Ureter (tissue), 1 donor: ENCODE results near the gene MGLL. TPM values are rescaled to one million over a fixed set of nuclear protein-coding genes. Genes with fewer than 3 reads are reported as not detected.

Experiments
- DNase-seq: peaks from one replicate; pipeline ENCODE4 v3.0.0-alpha.2; 2020; ENCODE audit warnings: low spot score
- total RNA-seq: library from RNA; stranded (reverse); gene quantifications from one replicate; pipeline ENCODE4 v1.2.4, GENCODE V29; 2023
- donor health status: DM: yes; HTN: yes; CAD: no.

Gene MGLL
- total RNA-seq, 1 donor from 2014 or later, result 75.1 TPM

DNA sequence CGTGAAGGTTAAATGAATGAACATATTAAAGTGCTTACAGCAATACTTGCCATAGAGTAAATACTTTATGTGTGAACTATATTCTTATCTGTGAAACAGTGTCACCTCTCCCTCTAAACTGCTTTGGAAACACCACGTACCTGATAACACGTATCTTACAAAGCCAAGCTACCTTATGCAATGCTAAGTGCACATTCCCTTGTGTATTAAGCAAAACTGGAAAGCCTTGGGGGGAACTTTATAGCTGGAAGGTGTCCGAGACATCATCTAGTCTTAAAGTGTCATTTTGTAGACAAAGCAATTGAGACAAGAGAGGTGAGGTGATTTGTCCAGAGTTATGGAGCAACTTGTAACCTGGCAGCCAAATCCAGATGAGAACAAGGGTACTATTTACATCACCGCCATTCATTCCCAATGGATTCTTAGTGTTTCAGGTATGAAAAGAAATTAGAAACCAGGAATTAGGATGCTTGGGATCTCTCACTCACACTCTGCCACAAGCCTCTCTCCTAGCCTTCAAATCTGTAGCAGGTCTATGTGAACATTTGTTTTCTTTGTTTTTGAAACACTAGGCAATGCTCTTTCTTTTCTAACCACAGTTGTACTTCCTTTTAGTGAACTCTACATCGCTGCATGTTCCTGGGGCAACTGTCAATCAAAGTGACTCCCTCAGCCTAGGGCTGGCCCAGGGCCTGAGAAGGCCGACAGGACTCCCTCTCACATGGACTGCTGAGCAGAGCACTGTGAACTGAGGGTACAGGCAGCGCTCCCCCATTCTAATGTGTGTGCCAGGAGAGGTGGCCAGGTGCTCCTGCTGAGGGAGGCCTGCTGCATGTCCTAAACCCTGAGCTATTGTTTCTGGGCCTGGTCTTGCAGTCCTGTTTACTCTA, 13.9 kb upstream of the MGLL start:
- no peak for DNase-seq

DNA sequence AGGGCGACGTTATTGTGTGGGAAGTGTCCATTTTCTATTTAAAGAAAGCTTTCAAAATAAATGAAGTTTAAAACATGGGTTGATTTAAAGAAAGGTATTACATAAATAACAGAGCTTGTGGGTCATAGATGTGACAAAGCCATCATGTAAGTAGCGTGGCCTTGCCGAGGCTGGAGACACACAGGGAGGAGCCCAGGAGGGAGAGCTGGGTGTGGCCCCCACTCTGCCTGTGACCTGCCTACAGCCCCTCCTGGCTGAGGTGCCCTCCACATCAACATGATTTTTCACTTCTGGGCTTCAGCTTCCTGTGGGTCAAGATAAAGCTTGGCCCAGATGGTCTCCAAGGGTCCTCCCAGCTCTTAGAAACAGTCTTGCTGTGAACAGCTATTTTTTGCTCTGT, 12.5 kb upstream of the MGLL start:
- no peak for DNase-seq

DNA sequence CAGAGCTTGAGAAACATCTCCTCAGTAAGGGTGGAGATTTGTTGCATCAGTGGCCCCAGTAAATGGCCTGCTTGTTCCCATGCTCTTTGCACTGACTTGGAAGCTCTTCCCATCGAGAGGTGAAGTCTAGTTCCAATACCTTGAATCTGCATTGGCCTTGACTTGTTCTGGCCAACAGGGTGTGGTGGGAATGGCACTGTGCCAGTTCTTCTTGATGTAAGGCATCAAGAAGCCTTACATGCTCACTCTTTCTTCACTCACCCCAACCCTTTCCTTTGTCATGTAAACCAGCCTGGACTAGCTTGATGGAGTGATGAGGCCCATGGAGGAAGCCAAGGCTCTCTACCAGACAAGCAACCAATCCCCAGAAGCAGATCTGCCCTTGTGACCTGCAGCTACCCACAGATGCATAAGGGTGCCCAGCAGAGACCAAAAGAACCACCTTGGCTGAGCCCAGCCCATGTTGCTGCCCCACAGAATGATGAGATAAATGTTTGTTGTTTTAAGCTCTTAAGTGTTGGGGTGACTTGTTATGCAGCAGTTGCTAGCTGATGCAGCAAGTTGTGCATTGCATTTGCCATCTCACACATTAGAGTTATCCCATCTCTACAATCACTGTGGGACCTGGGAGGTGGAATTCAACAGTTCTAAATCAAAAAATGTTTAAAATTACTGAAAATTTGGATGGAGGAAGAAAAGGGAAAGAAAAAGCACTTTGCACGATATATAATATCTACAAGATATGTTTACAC, 11.1 kb upstream of the MGLL start:
- no peak for DNase-seq

DNA sequence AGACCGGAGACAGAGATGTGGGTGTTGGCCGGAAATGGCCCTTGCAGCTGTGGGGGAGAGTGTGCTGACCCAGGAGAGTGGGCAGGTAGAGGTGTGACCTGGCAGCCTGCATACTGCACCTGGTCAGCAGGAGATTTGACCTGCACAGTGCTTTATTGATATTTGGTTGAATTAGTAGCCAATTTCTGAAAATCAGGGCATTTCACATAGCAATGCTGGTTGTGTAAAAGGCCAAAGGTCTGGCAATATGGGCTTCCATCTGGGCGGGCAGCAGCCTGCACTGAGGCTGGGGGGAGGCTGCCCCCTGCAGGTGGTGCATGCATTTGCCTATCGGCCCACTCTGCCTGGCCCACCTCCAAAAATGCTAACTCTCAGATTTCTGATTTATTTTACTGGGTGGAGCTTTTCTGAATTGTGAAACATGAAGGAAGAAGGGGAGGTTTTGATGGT, 9.4 kb upstream of the MGLL start:
- no peak for DNase-seq

DNA sequence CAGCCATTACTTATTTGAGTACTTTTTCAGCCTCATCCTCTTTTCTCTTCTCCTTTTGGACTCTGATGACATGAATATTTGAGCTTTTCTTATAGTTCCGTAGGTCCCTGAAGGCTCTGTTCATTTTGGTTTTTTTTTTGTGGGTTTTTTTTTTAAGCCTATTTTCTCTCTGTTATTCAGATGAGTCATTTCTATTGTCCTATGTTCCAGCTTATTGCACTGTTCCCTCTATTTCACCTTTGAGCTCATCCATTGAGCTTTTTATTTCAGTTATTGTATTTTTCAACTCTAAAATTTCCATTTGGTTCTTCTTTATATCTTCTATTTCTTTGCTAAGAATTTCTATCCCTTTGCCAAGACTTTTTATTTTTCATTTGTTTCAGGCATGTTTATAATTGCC, 7.2 kb upstream of the MGLL start:
- DNase-seq, result no peak

DNA sequence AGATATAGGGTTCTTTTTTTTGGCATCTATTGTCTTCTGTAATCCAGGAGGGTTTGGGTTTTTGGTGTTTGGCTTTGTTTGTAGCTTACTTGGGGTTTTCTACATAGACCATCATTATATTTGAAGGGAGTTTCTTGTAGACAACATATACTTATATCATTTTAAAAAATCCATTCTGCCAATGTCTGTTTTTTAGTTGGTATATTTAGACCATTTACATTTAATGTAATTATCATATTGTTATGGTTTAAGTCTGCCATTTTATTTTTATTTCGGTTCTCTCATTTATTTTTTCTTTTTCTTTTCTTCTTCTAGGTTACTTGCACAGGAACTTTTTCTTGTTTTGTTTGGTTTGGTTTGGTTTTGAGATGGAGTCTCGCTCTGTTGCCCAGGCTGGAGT, 5.5 kb upstream of the MGLL start:
- no peak for DNase-seq

DNA sequence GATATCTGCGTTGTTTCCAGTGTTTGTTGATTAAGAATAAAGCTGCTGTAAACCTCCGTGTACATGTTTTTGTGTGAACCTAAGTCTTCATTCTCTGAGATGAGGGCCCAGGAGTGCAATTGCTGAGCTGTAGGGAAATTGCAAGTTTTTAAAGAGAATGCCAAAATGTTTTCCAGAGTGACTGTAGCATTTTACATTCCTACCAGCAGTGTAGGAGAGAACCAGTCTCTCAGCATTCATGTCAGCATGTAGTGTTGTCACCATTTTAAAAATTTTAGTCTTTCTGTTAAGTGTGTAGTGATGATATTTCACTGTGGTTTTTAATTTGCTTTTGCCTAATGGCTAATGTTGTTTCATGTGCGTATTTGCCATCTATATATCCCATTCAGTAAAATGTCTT, 3.4 kb upstream of the MGLL start:
- no peak for DNase-seq

DNA sequence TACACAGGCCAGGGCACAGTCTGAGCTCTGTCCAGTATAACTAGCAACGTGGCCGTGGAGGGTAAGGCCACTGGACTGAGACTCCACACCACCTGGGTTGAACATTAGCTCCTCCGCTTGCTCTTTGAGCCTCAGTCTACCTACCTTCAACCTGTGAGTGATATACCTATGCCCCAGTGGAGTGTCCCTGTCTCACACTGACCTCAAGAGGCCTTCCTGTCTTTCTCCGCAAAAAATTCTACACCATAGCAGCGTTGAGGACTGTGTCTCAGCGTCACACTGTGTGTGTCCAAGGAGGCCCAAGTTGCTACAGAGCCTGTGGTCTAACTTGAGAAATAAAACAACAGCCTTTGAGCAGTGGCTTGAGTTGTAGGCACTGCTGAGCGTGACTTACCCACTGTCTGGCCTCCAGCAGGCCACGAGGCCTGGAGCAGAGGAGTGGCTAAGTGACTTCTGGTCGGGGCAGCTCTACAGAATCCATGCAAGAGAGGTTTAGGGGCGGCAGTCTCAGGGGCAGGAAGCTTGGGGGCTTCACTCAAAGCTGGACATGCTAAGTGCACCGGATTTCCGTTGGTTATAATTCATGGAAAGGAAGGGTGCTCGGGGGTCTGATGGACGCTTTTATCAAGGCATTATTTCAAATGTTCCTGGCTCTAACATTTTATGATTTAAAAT, 2.0 kb upstream of the MGLL start:
- DNase-seq, result peak; percentile 35

DNA sequence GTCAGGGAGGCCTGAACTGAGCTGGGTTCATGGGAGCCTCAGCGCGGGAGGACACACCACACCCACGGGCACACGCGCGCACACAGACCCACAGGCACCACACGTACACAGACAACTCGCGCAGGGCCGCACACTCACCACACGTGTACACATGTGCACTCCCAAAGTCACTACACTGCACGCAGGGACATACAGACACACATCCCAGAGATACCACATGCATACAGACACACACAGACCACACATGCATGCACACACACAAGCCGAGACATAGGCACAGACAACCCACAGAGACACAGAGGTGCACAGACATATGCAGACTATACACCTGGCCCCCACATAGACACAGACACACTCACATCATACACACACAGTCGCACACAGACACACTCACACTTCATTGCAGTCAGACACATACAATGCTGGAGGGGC, 1.1 kb upstream of the MGLL start:
- DNase-seq, result no peak

DNA sequence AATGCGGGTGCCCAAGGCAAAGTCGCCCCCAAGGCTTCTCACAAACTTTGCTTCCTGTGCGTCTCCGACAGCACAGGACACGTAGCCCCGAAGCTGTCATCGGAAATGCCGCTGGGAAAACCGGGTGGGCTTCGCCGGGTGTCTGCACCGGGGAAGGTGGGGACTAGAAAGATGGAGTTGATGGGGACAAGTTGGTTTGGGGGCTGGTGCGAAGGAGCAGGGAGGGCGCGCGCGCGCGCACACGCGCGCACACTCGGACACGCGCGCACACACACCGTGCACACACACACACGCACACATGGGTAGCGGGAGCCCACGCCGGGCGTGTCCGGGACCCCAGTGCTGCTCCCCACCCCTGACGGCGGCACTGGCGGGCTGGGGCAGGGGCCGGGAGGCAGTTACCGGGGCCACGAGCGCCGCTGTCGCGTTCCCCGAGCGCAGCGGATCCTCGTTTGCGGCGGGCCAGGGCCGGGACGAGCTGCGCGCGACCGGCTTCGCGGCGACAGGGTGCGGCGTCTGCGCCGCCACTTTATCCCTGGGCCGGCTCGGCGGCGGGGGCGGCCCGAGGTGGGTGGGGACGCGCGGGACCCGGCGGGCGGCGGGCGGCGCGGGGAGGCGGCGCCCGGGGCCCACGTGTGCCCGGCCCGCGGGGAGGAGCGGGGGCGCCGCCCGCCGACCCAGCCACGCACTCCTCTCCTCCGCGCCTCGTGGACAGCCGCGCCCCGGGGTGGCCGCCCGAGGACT, 539 bp upstream of the MGLL start:
- DNase-seq, result peak; percentile 66

DNA sequence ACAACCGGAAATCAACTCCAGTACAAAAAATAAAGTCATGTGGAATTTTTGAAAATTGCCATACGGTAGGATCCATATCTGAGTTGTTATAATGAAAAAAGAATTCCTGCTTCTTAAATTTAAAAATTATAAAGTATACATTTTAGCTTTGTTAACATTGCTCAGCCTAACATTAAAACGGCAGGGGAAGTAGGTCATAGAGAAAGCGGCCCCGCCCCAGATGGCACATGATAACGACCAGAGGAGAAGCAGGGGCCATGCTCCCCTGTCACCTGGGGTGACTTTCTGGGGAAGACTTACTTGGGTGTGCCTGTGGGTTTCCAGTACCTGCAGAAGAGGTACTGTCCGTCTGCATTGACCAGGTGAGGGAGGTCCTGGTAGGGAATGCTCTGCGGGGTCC, 921 bp downstream of the MGLL start:
- DNase-seq, result no peak

DNA sequence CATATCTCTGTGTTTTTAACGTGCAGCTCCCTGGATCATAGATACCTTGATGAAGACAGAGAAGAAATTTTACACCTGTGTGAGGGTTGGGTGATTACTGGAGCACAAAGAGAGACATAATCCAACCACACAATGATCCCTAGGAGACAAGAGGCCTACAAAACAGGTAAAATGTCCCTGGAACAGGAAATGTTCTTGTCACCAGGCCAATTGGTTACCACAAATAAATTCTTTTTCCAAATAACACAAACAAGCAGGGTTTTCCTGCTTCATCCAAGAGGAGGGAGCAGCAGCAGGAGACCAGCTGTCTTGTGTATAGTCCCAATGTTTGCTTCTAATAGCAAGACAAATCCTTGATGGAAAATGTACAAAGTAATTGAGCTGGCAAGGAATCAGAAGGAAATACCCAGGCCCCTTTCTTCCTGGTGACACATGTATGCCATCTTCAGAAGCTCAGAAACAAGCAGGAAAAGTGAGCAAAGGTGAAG, 1.4 kb downstream of the MGLL start:
- DNase-seq, result no peak

DNA sequence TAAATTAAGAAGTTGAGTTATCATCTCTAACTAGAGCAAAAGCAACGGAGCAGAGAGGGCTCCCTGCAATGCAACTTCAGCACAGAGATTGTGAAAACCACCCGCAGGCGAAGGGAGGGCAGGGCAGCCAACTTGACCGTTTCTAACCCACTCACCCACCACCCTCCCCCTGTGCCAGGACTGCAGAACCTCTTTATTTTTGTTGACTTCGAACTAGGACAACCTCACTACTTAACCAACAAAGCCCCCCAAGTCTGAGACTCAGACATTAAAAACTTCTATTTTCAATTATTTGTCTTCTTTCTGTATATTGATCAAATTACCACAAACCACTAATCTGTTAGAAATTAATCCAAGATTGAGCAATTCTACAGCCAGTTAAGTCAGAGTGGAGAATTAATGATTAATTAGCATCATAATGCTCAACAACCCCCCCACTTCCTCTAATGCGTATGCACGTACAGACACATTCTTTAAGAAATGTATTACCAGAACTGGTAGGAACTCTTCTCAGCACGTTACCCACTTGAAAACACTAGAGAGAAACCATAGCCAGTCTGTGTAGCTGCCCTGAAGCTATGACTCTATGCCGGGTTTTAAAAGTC, 2.0 kb downstream of the MGLL start:
- DNase-seq, result peak; percentile 69

DNA sequence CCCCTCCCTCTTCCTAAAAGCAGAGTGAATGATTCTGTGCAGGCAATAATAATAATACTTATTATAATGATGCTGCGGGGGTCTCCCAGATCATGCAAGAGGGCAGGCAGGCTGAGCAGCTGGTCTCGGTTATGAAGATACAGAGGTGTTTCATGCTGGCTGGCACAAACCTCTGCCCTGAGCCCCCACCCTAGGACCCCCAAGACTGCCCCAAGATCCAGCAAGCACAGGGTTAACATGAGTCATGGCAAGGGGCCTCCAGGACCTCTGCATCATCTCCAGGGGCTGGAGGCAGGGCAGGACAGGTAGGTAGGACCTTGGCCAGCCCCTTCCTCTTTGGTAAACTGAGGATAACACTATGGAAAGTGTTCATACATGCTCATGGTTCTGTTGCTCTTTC, 2.7 kb downstream of the MGLL start:
- DNase-seq, result no peak

DNA sequence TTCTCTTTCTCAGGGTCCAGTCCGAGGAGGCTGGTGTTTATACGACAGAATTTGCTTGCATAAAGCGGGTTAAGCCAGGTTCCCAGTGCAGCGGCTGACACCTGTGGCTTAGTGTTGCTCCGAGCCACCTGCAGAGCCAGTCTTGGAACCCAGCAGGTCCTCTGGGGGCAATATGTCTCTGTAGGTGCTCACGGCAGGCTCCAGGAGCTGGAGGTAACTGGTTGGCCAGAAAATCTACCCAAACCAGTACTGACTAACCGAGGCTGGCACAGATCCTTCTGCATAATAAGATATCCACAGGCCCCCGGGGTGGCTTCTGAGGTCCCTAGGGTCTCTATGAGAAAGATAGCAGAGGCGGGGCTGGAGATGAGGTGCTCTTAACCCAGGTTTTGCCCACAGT, 3.2 kb downstream of the MGLL start:
- peak; percentile 52 for DNase-seq

DNA sequence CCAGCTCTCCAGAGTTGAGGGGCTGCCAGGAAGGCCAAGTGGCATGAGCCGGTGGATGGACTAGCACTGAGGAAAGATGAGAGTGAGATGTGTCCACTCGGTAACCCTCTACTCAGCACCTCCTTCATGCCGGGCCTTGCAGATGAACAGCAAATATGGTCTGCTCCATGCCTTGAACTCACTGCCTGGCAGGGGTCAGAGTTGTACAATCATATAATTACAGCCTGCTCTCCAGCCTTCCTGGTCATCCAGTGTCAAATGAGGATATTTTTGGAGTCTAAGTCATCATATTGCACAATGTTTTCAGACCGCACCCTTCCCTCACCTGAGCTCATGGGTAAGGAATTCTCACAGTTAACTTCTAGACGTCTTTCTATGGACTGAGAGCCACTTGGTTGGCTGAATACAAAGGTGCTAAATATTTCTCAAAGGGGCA, 4.9 kb downstream of the MGLL start:
- peak; percentile 61 for DNase-seq

DNA sequence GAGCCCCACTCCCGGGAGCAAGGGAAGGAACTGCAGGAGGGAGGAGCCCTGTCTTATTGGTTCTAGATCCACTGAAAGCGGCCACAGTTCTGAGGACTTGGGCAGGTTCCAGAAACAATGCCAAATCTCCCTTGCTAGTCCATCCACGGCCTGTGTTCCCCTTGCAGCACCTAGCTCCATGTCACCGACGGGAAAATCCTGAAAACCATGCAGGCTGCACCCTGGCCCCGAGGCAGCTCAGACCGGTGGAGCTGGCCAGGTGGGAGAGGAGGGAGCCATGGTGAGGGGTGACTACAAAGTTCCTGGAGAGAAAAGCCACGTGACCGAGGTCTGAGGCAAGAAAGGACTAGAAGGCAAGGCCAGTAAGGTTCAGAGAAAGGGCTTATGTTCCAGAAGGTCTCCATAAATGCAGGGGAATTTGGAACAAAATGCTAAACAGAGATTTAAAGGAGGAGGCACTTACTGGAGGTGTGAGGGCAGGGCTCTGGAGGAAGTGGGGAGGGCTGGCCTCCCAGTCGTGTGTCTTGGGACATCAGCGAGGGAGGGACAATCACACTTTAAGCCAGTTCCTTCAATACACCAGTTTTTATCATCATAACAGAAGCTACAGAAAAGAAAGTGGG, 5.4 kb downstream of the MGLL start:
- peak; percentile 57 for DNase-seq

DNA sequence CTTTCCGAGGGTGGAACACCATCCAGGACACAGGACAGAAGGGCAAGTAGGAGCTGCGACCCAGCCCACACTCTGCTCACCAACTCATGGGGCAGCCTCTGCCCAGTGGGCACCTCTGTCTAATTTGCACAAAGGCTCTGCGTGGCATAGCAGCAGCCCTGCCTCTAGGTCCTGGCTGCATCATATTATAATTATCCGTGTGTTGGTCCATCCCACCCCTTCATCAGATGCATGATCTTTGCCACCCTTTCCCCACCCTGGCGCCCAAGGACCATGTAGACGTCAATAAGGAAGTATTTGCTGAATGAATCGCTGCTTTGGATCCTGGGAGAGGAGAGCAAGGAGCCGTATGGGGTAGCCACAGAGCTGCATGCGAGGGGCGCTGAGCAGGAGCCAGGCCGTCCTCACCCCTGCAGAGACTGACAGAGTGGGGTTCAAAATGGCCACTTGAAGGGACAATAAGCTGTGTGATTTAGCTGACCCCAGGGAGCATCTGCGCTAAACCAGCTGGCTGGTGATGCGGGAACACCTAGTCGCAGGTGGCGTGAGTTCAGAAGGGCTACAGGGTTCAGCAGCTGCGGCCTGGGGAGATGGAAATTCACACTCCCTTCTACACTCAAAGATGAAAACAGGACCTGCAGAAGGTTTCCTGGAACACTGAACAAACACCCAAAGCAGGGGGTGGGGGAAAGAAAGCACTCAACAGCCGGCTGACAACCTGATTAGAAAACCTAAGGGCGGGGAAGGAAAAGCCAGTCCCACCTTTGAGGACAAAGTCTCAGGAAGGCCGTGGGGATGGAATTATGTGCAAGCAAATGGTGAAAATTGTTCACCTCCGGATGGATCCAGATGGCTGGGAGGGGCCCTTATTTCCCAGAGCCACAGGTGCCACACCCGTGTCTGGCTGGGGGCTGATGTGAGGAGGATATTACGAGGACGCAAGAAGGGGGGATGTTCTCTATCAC, 6.4 kb downstream of the MGLL start:
- peak; percentile 41 for DNase-seq

DNA sequence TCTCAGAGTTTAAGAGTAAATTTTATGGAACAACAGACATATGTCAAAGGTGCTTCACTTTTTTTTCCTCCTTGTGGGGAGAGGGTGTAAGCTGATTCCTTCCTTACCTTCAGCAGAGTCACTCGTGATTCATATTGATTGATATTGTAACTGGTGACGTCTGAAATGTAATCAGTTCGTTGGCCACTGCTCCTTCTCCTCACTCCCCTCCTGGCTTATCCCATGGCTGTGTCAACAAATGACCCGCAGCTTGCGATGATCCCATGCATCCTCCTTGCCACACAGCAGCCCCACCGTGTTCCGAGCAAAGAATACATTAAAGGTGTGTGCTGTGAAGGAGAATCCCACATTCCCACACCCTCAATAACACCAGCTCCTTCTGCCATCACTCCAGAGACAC, 7.3 kb downstream of the MGLL start:
- peak; percentile 25 for DNase-seq
